HepG2 (cell line): ENCODE measurements around the gene GPX2. TPM values are rescaled to one million over a fixed set of nuclear protein-coding genes. Genes with fewer than 3 reads are reported as not detected.

Source experiments
- ATF7-NPFF ChIP-seq: sonication (generic); formaldehyde crosslinking; IDR thresholded peaks from 2 replicates; pipeline ENCODE4 v1.8.1; 2023; ENCODE audit warnings: mild to moderate bottlenecking, low read depth, missing genetic modification reagents, moderate library complexity
- ISL2 ChIP-seq: sonication (generic); formaldehyde crosslinking; IDR thresholded peaks from 2 replicates; pipeline ENCODE4 v1.5.0; 2020; ENCODE audit warnings: missing genetic modification reagents
- JDP2 ChIP-seq: sonication (generic); formaldehyde crosslinking; IDR thresholded peaks from 2 replicates; pipeline ENCODE4 v1.8.1; 2022; ENCODE audit warnings: missing genetic modification reagents, borderline replicate concordance
- NFKBIZ ChIP-seq: IDR thresholded peaks from 2 replicates; pipeline ENCODE4 v1.6.1; 2018; ENCODE audit warnings: missing genetic modification reagents, missing compliant biosample characterization
- PCBP1 ChIP-seq: fragments of 200-400 bp; formaldehyde crosslinking; IDR thresholded peaks from 2 replicates; pipeline ENCODE4 v1.6.1; 2017; ENCODE audit warnings: mild to moderate bottlenecking, low read depth, low read length, borderline replicate concordance
- POLR2A ChIP-seq, 2 experiments: IDR thresholded peaks; 2 replicates each; pipeline ENCODE4 v1.6.1; 2011; ENCODE audit warnings: low read depth in 2 of 2, low read length in 2 of 2, mild to moderate bottlenecking in 1 of 2, moderate library complexity in 1 of 2; ENCODE audit not compliant: insufficient read depth in 1 of 2
- PRMT3 ChIP-seq: sonication (generic); formaldehyde crosslinking; IDR thresholded peaks from 2 replicates; pipeline ENCODE4 v1.8.1; 2022; ENCODE audit warnings: low read depth, mild to moderate bottlenecking, moderate library complexity, missing genetic modification reagents, borderline replicate concordance
- REL ChIP-seq: sonication (generic); formaldehyde crosslinking; conservative IDR thresholded peaks from 2 replicates; pipeline ENCODE4 v1.8.0; 2022; ENCODE audit warnings: mild to moderate bottlenecking, missing genetic modification reagents, moderate library complexity
- THAP11 ChIP-seq: IDR thresholded peaks from 2 replicates; pipeline ENCODE4 v1.6.1; 2016; ENCODE audit warnings: missing biosample characterization, missing genetic modification reagents
- TSC22D2 ChIP-seq: sonication (generic); formaldehyde crosslinking; IDR thresholded peaks from 2 replicates; pipeline ENCODE4 v1.5.1; 2020; ENCODE audit warnings: missing genetic modification reagents, mild to moderate bottlenecking, borderline replicate concordance
- ZNF282 ChIP-seq: fragments of 450-650 bp; IDR thresholded peaks from 2 replicates; pipeline ENCODE4 v1.6.1; 2018; ENCODE audit not compliant: partially characterized antibody
- ZNF317 ChIP-seq: sonication (generic); formaldehyde crosslinking; IDR thresholded peaks from 2 replicates; pipeline ENCODE4 v1.5.0; 2020; ENCODE audit warnings: mild to moderate bottlenecking, missing genetic modification reagents
- ZNF678 ChIP-seq: sonication (generic); formaldehyde crosslinking; IDR thresholded peaks from 2 replicates; pipeline ENCODE4 v1.4.0; 2020; ENCODE audit warnings: mild to moderate bottlenecking, missing genetic modification reagents
- ZNF720 ChIP-seq: sonication (generic); formaldehyde crosslinking; IDR thresholded peaks from 2 replicates; pipeline ENCODE4 v1.4.0; 2020; ENCODE audit warnings: missing genetic modification reagents
- polyA plus RNA-seq, 8 experiments: library from polyadenylated mRNA; depleted of rRNA in 3 of 8; stranded (reverse) in 7 of 8; unstranded in 1 of 8; fragments of >200 nt; fragmentation: Illumina TruSeq in 4 of 8; extraction: Trizol in 4 of 8; gene quantifications; 2 replicates each; pipeline versions ENCODE4 v1.2.1 to v1.2.3, GENCODE V29; 2011 to 2016; ENCODE audit warnings: low read depth in 4 of 8, missing spikeins in 1 of 8, mixed read lengths in 1 of 8; ENCODE audit not compliant: insufficient read depth in 1 of 8
- total RNA-seq, 5 experiments: library from RNA; depleted of rRNA; stranded (reverse); fragments of >200 nt; fragmentation: Illumina TruSeq; extraction: Trizol; gene quantifications; 2 replicates each; pipeline ENCODE4 v1.2.3, GENCODE V29; 2016; ENCODE audit warnings: low read depth in 1 of 5
- TF ChIP-seq, protein P1 (sequence below): sonication (generic); formaldehyde crosslinking; conservative IDR thresholded peaks from 2 replicates; pipeline ENCODE4 v1.4.0; 2020; ENCODE audit warnings: missing genetic modification reagents
- TF ChIP-seq, protein P2 (sequence below): sonication (generic); formaldehyde crosslinking; IDR thresholded peaks from 2 replicates; pipeline ENCODE4 v1.9.0; 2021; ENCODE audit warnings: missing genetic modification reagents, borderline replicate concordance
- TF ChIP-seq, protein P3 (sequence below): sonication (generic); formaldehyde crosslinking; IDR thresholded peaks from 2 replicates; pipeline ENCODE4 v1.5.1; 2020; ENCODE audit warnings: mild to moderate bottlenecking, missing genetic modification reagents, moderate library complexity

Gene GPX2
- total and polyA plus RNA-seq, 2 of the 13 experiments (the other 11 are each of a cell fraction or from before 2014, with no cell fraction given) = 526 to 674 TPM

DNA sequence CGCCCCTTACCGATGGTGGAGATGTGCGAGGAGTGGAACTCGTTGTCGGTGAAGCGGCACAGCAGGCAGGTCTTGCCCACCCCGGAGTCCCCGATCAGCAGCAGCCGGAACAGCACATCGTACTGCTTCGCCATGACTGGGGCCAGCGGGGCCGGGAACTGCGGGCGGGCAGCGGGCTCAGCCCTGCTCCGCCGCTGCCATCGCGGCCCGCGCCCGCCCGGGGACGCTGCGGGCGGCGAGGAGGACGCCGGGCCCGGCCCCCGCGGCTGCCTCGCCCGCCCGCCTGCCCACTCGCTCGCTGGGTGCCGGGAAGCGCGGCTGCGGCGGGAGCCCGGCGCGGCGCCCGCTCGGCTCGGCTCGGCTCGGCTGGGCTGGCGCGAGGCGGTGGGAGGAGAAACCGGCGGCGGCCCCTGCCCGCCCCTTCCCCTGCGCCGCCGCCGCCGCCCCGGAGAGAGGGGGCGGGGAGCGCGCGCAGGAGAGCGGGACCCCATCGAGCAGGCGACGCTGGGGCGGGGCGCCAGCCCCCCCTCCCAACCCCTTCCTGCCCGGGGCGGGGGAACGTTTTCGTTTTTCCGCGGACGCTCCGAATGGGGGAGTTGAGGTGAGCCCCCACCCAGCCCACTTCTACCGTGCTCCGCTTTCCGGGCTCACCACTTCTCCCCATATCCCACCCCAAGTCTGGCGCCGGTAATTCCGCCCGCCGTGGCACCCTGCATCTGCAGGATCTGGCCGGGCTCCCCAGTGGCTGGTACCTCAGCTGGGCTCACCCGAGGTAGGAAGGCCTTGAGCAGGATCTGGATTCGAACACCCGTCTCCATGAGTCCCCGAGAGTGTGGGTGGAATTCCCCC is 29.6 kb upstream of the GPX2 start, which contains the start of gene RAB15 (continued):
- TF ChIP-seq PRMT3 (CRISPR knock-in tag) = no peak
- TF ChIP-seq, protein P1, sequence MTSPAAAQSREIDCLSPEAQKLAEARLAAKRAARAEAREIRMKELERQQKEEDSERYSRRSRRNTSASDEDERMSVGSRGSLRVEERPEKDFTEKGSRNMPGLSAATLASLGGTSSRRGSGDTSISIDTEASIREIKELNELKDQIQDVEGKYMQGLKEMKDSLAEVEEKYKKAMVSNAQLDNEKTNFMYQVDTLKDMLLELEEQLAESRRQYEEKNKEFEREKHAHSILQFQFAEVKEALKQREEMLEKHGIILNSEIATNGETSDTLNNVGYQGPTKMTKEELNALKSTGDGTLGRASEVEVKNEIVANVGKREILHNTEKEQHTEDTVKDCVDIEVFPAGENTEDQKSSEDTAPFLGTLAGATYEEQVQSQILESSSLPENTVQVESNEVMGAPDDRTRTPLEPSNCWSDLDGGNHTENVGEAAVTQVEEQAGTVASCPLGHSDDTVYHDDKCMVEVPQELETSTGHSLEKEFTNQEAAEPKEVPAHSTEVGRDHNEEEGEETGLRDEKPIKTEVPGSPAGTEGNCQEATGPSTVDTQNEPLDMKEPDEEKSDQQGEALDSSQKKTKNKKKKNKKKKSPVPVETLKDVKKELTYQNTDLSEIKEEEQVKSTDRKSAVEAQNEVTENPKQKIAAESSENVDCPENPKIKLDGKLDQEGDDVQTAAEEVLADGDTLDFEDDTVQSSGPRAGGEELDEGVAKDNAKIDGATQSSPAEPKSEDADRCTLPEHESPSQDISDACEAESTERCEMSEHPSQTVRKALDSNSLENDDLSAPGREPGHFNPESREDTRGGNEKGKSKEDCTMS (CRISPR knock-in tag) = no peak
- 0 out of 2 replicates have a peak, but pooled peaks have one; percentile 64 for TF ChIP-seq PCBP1
- TF ChIP-seq NFKBIZ (CRISPR knock-in tag) = no peak
- TF ChIP-seq JDP2 = no peak
- 0 out of 2 replicates have a peak, but pooled peaks have one; percentile 8 for TF ChIP-seq THAP11 (CRISPR knock-in tag)
- TF ChIP-seq, protein P2, sequence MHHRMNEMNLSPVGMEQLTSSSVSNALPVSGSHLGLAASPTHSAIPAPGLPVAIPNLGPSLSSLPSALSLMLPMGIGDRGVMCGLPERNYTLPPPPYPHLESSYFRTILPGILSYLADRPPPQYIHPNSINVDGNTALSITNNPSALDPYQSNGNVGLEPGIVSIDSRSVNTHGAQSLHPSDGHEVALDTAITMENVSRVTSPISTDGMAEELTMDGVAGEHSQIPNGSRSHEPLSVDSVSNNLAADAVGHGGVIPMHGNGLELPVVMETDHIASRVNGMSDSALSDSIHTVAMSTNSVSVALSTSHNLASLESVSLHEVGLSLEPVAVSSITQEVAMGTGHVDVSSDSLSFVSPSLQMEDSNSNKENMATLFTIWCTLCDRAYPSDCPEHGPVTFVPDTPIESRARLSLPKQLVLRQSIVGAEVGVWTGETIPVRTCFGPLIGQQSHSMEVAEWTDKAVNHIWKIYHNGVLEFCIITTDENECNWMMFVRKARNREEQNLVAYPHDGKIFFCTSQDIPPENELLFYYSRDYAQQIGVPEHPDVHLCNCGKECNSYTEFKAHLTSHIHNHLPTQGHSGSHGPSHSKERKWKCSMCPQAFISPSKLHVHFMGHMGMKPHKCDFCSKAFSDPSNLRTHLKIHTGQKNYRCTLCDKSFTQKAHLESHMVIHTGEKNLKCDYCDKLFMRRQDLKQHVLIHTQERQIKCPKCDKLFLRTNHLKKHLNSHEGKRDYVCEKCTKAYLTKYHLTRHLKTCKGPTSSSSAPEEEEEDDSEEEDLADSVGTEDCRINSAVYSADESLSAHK (CRISPR knock-in tag) = no peak
- TF ChIP-seq ZNF720 (CRISPR knock-in tag) = no peak
- no peak for TF ChIP-seq POLR2A (IDR thresholded peaks at IDR 0.05; ENCODE audit: insufficient read depth in 1 of 2, low read depth in 2 of 2, low read length in 2 of 2)
- TF ChIP-seq, protein P3, sequence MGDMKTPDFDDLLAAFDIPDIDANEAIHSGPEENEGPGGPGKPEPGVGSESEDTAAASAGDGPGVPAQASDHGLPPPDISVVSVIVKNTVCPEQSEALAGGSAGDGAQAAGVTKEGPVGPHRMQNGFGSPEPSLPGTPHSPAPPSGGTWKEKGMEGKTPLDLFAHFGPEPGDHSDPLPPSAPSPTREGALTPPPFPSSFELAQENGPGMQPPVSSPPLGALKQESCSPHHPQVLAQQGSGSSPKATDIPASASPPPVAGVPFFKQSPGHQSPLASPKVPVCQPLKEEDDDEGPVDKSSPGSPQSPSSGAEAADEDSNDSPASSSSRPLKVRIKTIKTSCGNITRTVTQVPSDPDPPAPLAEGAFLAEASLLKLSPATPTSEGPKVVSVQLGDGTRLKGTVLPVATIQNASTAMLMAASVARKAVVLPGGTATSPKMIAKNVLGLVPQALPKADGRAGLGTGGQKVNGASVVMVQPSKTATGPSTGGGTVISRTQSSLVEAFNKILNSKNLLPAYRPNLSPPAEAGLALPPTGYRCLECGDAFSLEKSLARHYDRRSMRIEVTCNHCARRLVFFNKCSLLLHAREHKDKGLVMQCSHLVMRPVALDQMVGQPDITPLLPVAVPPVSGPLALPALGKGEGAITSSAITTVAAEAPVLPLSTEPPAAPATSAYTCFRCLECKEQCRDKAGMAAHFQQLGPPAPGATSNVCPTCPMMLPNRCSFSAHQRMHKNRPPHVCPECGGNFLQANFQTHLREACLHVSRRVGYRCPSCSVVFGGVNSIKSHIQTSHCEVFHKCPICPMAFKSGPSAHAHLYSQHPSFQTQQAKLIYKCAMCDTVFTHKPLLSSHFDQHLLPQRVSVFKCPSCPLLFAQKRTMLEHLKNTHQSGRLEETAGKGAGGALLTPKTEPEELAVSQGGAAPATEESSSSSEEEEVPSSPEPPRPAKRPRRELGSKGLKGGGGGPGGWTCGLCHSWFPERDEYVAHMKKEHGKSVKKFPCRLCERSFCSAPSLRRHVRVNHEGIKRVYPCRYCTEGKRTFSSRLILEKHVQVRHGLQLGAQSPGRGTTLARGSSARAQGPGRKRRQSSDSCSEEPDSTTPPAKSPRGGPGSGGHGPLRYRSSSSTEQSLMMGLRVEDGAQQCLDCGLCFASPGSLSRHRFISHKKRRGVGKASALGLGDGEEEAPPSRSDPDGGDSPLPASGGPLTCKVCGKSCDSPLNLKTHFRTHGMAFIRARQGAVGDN (CRISPR knock-in tag) = peak; percentile 41; the same call in 1 of the 2 replicates
- 0 out of 2 replicates have a peak, but pooled peaks have one; percentile 21 for TF ChIP-seq ISL2 (CRISPR knock-in tag)
- no peak for TF ChIP-seq TSC22D2 (CRISPR knock-in tag)
- TF ChIP-seq ZNF317 (CRISPR knock-in tag) = no peak
- no peak for TF ChIP-seq ZNF678 (CRISPR knock-in tag)
- TF ChIP-seq REL = no peak
- no peak for TF ChIP-seq ZNF282
- peak; percentile 69; the same call in 1 of the 2 replicates for TF ChIP-seq ATF7-NPFF (CRISPR knock-in tag)
